GM23338 (cell line): ENCODE measurements around the gene SERINC5. TPM values are rescaled to one million over a fixed set of nuclear protein-coding genes. Genes with fewer than 3 reads are reported as not detected.
A peak's percentile ranks its signal among the peaks of the same experiment; 100 is the strongest.

Experiments
- ATAC-seq: fragments of 200-7000 bp; cut with Tn5 transposase; 3 replicates; pipeline ENCODE4 v1.9.1; 2020
- DNase-seq: peaks from one replicate; pipeline ENCODE4 v3.0.0-alpha.2; 2015; ENCODE audit warnings: low spot score
- H2AFZ ChIP-seq: fragments of 200-600 bp; sonication (generic); 2 replicates; pipeline ENCODE4 v1.8.0; 2016; ENCODE audit warnings: antibody characterized with exemption, mild to moderate bottlenecking, moderate library complexity
- H3F3A ChIP-seq: fragments of 200-600 bp; sonication (generic); replicated peaks from 2 replicates; pipeline ENCODE4 v1.8.0; 2017; ENCODE audit warnings: antibody characterized with exemption, mixed run types, low read depth
- H3K27ac ChIP-seq: fragments of 200-600 bp; sonication (generic); 2 replicates; pipeline ENCODE4 v1.6.1; 2016; ENCODE audit warnings: low read depth
- H3K27me3 ChIP-seq: fragments of 200-600 bp; sonication (generic); 2 replicates; pipeline ENCODE4 v1.8.0; 2016; ENCODE audit warnings: mild to moderate bottlenecking, mixed run types, moderate library complexity; ENCODE audit not compliant: insufficient read depth
- H3K36me3 ChIP-seq: fragments of 200-600 bp; sonication (generic); 2 replicates; pipeline ENCODE4 v1.8.0; 2016; ENCODE audit warnings: mild to moderate bottlenecking; ENCODE audit not compliant: insufficient read depth
- H3K4me1 ChIP-seq: fragments of 200-600 bp; sonication (generic); 2 replicates; pipeline ENCODE4 v1.8.0; 2016; ENCODE audit warnings: mild to moderate bottlenecking, moderate library complexity; ENCODE audit not compliant: insufficient read depth
- H3K4me2 ChIP-seq: fragments of 200-600 bp; sonication (generic); 2 replicates; pipeline ENCODE4 v1.7.1; 2017; ENCODE audit warnings: mixed run types
- H3K4me3 ChIP-seq: fragments of 200-600 bp; sonication (generic); 2 replicates; pipeline ENCODE4 v1.6.1; 2016; ENCODE audit warnings: mixed run types
- H3K79me2 ChIP-seq: fragments of 200-600 bp; sonication (generic); replicated peaks from 2 replicates; pipeline ENCODE4 v1.8.0; 2017; ENCODE audit warnings: mild to moderate bottlenecking; ENCODE audit not compliant: insufficient read depth
- H3K9me2 ChIP-seq: fragments of 200-600 bp; sonication (generic); 2 replicates; pipeline ENCODE4 v1.8.0; 2017; ENCODE audit not compliant: insufficient read depth
- H4K20me1 ChIP-seq: fragments of 200-600 bp; sonication (generic); replicated peaks from 2 replicates; pipeline ENCODE4 v1.8.0; 2017; ENCODE audit warnings: mild to moderate bottlenecking; ENCODE audit not compliant: insufficient read depth
- H3K27ac Mint-ChIP-seq: 2 replicates; pipeline ENCODE4 v1.8.0; 2020; ENCODE audit warnings: inconsistent platforms, mild to moderate bottlenecking, moderate library complexity, mixed read lengths
- H3K27me3 Mint-ChIP-seq: 3 replicates; pipeline ENCODE4 v1.8.0; 2022; ENCODE audit warnings: low read depth, mild to moderate bottlenecking, moderate library complexity, mixed read lengths, inconsistent platforms; ENCODE audit not compliant: insufficient read depth, poor library complexity
- H3K36me3 Mint-ChIP-seq: 3 replicates; pipeline ENCODE4 v1.8.0; 2021; ENCODE audit warnings: low read depth, mild to moderate bottlenecking, inconsistent platforms, moderate library complexity, mixed read lengths
- H3K4me1 Mint-ChIP-seq: 3 replicates; pipeline ENCODE4 v1.8.0; 2020; ENCODE audit warnings: mild to moderate bottlenecking, inconsistent platforms, mixed read lengths
- H3K4me3 Mint-ChIP-seq: 3 replicates; pipeline ENCODE4 v1.8.0; 2021; ENCODE audit warnings: moderate library complexity, mild to moderate bottlenecking, inconsistent platforms, mixed read lengths
- H3K9me3 Mint-ChIP-seq: 3 replicates; pipeline ENCODE4 v1.8.0; 2020; ENCODE audit warnings: moderate library complexity, mild to moderate bottlenecking, inconsistent platforms, mixed read lengths
- CREB1 ChIP-seq: fragments of 250-450 bp; sonication (Bioruptor Pico); IDR thresholded peaks from 2 replicates; pipeline ENCODE4 v1.5.0; 2020; ENCODE audit warnings: low read depth, mild to moderate bottlenecking, moderate library complexity
- CTCF ChIP-seq, 2 experiments: fragments of 200-600 bp in 1 of 2; sonication (generic) in 1 of 2; conservative IDR thresholded peaks; 2 replicates each; pipeline versions ENCODE4 v1.5.1 to v1.6.1; 2016 to 2017; ENCODE audit warnings: antibody characterized with exemption in 2 of 2, low read depth in 2 of 2, mild to moderate bottlenecking in 2 of 2, moderate library complexity in 1 of 2
- ETS1 ChIP-seq: IDR thresholded peaks from 2 replicates; pipeline ENCODE4 v1.6.1; 2016; ENCODE audit warnings: antibody characterized with exemption
- EZH2 ChIP-seq: fragments of 200-600 bp; sonication (generic); IDR thresholded peaks from one replicate; pipeline ENCODE4 v1.8.0; 2017; ENCODE audit warnings: antibody characterized with exemption, mild to moderate bottlenecking, low read depth; ENCODE audit not compliant: unreplicated experiment
- EZH2phosphoT487 ChIP-seq: fragments of 200-600 bp; sonication (generic); IDR thresholded peaks from one replicate; pipeline ENCODE4 v1.8.1; 2018; ENCODE audit warnings: antibody characterized with exemption; ENCODE audit not compliant: unreplicated experiment
- NANOG ChIP-seq: IDR thresholded peaks from 2 replicates; pipeline ENCODE4 v1.6.1; 2016; ENCODE audit warnings: antibody characterized with exemption, borderline replicate concordance
- POLR2AphosphoS5 ChIP-seq: IDR thresholded peaks from 2 replicates; pipeline ENCODE4 v1.6.1; 2016; ENCODE audit warnings: antibody characterized with exemption, low read depth
- STAT1 ChIP-seq: IDR thresholded peaks from one replicate; pipeline ENCODE4 v1.6.1; 2016; ENCODE audit warnings: antibody characterized with exemption; ENCODE audit not compliant: unreplicated experiment
- ZNF114 ChIP-seq: fragments of 250-450 bp; sonication (Bioruptor Pico); IDR thresholded peaks from 2 replicates; pipeline ENCODE4 v1.5.0; 2020; ENCODE audit warnings: mild to moderate bottlenecking, moderate library complexity
- ZNF462 ChIP-seq: fragments of 250-450 bp; sonication (Bioruptor Pico); IDR thresholded peaks from 2 replicates; pipeline ENCODE4 v1.5.0; 2020; ENCODE audit warnings: mild to moderate bottlenecking, moderate library complexity
- polyA plus RNA-seq: library from polyadenylated mRNA; unstranded; fragments of >200 nt; fragmentation: Nextera tagmentation; extraction: Ambion mirVana; gene quantifications from 2 replicates; pipeline ENCODE4 v1.2.1, GENCODE V29; 2016
- total RNA-seq: library from RNA; depleted of rRNA; stranded (reverse); fragments of >200 nt; shearing (Covaris generic); gene quantifications from 2 replicates; pipeline ENCODE4 v1.2.3, GENCODE V29; 2014
- TF ChIP-seq, protein P1 (sequence below): IDR thresholded peaks from one replicate; pipeline ENCODE4 v1.6.1; 2018; ENCODE audit warnings: antibody characterized with exemption; ENCODE audit not compliant: unreplicated experiment

SERINC5 gene
- total and polyA plus RNA-seq, 2 experiments from 2014 or later: 34.0 to 107 TPM

GRCh38 chr5:80151890-80152289 lies 104.0 kb downstream of the SERINC5 start:
- Histone ChIP-seq H3K27me3 (no peaks in the 10 kb centered on the region), H3K36me3 (peaks cover 11% of the 10 kb centered on the region), H3K4me3 (no peak overlapping the region), H3K4me1 (peaks cover 25% of the 10 kb centered on the region), H3K79me2 (no peaks in the 10 kb centered on the region; the same call in 1 of the 2 replicates), H2AFZ (no peak overlapping the region), H3K27ac (0 out of 2 replicates have a peak overlapping the region, but pooled peaks have one; percentile 63), H3F3A (peaks cover 14% of the 10 kb centered on the region; the same call in 1 of the 2 replicates), H3K9me2 (no peaks in the 10 kb centered on the region), H4K20me1 (no peaks in the 10 kb centered on the region), H3K4me2 (no peak overlapping the region)
- TF ChIP-seq EZH2 (no peak), ZNF114 (CRISPR knock-in tag) (no peak), STAT1 (no peak), CREB1 (CRISPR knock-in tag) (no peak), ZNF462 (CRISPR knock-in tag) (no peak), CTCF (conservative IDR thresholded peaks at IDR 0.05; ENCODE audit: low read depth in 2 of 2) (no peak), POLR2AphosphoS5 (no peak; the same call in 1 of the 2 replicates), NANOG (no peak), ETS1 (no peak), EZH2phosphoT487 (no peak)
- TF ChIP-seq, protein P1, sequence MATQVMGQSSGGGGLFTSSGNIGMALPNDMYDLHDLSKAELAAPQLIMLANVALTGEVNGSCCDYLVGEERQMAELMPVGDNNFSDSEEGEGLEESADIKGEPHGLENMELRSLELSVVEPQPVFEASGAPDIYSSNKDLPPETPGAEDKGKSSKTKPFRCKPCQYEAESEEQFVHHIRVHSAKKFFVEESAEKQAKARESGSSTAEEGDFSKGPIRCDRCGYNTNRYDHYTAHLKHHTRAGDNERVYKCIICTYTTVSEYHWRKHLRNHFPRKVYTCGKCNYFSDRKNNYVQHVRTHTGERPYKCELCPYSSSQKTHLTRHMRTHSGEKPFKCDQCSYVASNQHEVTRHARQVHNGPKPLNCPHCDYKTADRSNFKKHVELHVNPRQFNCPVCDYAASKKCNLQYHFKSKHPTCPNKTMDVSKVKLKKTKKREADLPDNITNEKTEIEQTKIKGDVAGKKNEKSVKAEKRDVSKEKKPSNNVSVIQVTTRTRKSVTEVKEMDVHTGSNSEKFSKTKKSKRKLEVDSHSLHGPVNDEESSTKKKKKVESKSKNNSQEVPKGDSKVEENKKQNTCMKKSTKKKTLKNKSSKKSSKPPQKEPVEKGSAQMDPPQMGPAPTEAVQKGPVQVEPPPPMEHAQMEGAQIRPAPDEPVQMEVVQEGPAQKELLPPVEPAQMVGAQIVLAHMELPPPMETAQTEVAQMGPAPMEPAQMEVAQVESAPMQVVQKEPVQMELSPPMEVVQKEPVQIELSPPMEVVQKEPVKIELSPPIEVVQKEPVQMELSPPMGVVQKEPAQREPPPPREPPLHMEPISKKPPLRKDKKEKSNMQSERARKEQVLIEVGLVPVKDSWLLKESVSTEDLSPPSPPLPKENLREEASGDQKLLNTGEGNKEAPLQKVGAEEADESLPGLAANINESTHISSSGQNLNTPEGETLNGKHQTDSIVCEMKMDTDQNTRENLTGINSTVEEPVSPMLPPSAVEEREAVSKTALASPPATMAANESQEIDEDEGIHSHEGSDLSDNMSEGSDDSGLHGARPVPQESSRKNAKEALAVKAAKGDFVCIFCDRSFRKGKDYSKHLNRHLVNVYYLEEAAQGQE: no peak
- no peaks in the 10 kb centered on the region for H3K9me3 Mint-ChIP-seq
- DNase-seq (no peak), ATAC-seq (no peak)
- no peak overlapping the region for H3K4me3 Mint-ChIP-seq
- peaks cover 68% of the 10 kb centered on the region for H3K36me3 Mint-ChIP-seq
- no peak overlapping the region for H3K27ac Mint-ChIP-seq
- H3K27me3 Mint-ChIP-seq: peaks cover 2% of the 10 kb centered on the region
- H3K4me1 Mint-ChIP-seq: peaks cover 30% of the 10 kb centered on the region
